Fibroblast of skin of left quadriceps (primary cell): ENCODE measurements around the gene SRBD1.

ENCODE experiments used
- DNase-seq, 2 experiments: peaks; one replicate each; pipeline ENCODE4 v3.0.0-alpha.2; 2013; ENCODE audit warnings: low read depth in 2 of 2

The SRBD1 gene

DNA sequence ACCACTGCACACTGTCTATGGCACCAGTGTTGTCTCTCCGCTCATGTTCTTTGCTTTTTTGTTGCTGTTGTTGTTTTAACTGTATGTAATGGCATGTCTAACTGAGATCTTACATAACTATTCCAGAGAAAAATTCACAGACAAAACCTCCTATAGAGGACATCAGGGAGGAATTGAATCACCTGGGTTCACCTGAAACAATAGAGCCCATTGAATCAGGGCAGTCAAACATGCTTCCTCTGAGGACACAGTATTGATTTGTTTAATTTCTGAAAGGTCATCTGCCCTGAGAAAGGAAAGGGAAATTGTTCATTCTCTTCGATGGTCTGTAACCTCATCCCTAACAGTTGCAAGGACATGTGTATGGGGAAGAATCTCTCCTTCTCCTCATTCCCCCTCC lies 237.5 kb downstream of the SRBD1 start:
- DNase-seq: no peak

DNA sequence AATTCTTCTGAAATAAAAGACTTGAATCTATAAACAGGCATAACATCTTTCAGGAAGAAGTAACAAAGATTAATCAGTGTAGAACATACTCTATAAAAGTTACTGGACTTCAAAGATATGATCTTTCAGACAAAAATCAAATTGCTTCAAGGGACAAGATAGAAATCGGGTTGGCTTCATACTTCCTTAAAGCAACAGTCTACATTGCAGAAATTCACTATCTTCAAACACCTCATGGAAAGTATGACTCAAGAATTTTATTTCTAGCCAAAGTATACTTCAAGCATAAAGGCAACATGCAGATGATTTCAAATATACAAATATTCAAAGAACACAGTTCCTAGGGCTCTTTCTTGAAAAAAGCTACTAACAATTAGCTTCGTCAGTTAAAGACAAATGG lies 240.7 kb downstream of the SRBD1 start:
- DNase-seq: no peak

DNA sequence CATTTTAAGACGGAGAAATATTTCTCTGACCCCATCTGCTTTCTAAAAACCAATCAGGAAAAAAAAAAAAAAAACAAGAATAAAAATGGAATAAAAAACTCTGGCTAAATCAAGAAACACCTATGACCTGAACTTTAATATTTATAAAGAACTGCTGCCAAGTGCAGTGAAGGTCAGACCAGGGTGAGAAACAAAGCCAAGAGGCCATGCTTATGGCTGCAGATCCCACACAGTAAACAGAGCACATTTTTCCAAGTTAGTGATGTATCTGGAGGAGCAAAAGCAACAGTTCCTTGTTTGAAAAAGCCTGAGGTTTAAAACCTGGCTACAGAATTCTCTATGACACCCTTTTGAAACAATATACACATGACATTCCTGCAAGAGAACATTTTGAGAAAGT lies 242.3 kb downstream of the SRBD1 start:
- no peak for DNase-seq

- DNase-seq: no peak
Observed at GRCh38 chr2:45361666-45362065, 249.4 kb downstream of the SRBD1 start.

DNA sequence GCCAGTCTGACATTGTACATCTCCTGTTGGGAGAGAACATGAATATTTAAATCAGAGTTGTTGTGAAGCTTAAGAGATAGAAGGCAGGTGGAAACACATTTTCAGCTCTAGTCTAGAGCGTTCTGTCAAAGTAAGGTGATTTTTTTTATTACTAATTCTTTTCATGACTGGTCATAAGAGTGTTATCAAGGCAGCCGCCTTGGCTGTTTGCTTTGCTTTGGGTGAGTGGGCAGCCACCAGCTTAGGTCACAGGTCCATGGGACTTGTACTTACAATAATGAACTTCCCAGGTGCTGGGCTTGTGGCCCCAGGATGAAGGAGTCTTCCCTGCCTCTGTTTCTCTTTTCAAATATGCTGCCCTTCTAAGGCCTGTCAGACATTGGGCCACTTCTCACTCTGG lies 256.3 kb downstream of the SRBD1 start:
- DNase-seq: no peak

GRCh38 chr2:45353879-45354278 lies 257.2 kb downstream of the SRBD1 start:
- peak; percentile 82 to 83 for DNase-seq

DNA sequence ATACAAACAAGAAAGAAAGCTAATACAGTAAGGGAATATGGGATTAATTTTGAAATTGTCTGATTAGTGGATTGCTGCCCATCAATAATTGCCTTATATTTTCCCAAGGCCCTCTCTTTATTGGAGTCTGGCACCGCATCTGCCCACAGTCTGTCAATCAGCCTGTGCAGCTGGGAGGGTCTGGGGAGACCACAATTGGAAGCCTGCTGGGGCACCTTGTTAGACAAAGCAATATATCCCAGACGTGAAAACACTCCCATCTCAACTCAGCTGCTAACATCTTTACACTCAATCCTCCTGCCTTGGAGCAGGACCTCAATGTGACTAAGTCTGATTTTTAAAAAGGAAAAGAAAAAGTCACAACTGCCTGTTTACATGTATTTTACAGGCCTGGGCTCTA lies 258.6 kb downstream of the SRBD1 start:
- no peak for DNase-seq

DNA sequence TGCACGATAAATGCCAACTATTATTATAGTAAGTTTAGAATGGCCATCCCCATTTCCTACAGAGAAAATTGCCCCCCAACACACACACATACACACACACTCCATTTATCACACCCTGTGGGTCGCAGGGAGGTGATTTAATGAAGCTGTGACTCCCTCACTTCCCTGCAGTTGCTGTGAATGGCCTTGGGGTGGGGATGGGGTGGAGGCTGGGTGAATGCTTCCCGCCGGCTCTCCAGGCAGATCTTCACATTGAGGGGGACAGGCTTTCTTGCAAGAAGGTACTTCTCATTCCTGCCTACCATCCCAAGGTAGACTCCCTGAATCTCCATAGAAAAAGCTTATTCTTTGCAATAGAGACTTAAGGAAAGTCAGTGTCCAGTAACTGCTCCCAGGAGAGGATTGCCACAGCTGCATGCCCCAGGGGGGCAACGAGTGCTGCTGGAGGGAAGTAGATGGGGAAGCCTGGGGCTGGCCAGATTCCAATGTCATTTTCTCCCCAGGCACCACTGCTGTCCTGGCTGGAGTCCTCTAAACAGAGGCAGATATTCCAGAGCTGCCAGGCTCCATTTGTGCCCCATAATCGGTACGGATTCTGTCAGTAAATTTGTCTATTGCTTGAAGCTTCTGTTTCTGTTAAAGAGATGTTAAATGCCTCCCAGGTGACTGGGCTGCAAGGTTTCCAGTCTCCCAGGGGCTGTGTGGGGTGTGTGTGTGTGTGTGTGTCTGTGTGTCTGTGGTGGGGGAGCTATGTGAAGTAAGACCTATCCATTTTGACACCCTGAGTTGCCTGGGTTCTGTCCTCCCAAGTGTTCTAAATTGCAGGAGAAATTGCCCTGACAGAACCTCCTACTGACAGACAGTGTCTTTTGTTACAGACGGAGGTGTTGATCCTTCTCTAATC lies 265.5 kb downstream of the SRBD1 start:
- no peak for DNase-seq

GRCh38 chr2:45344502-45344901 lies 266.6 kb downstream of the SRBD1 start:
- no peak for DNase-seq

GRCh38 chr2:45344071-45344470 lies 267.0 kb downstream of the SRBD1 start:
- DNase-seq: no peak

GRCh38 chr2:45343251-45344017 lies 267.6 kb downstream of the SRBD1 start:
- no peak for DNase-seq

- DNase-seq: no peak
Observed at GRCh38 chr2:45340318-45340717, 270.7 kb downstream of the SRBD1 start.

DNA sequence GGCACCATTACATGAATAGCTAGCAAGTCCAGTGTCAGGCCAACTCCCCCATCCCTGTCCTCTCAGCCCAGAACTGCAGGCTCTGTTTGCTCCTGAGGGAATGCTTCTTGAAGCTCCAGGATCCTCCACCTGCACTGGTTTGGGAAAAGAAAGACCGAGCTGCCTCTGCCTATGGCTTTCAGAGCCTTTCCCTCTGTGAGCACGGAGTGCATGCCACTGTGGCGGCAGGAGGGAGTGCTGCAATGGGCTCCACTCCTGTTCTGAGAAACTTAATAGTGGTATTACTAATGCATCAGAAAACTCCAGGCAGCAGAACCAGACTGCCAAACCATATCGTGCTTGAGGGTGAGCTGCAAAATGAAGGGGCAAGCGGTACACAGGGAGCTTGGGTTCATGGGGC lies 271.8 kb downstream of the SRBD1 start:
- DNase-seq: no peak
